Astrocyte (in vitro differentiated cells and primary cell): ENCODE results near the gene THADA. TPM values are rescaled to one million over a fixed set of nuclear protein-coding genes. Genes with fewer than 3 reads are reported as not detected.

ENCODE experiments used
- DNase-seq: peaks from one replicate; pipeline ENCODE4 v3.0.0-alpha.2; 2010; ENCODE audit warnings: low read depth
- FAIRE-seq: peaks from 2 replicates; lab custom pipeline; 2011; peaks lifted over from hg19 to GRCh38; lab: Jason Lieb, UNC
- H2AFZ ChIP-seq: 2 replicates; pipeline ENCODE4 v1.6.0; 2012; ENCODE audit warnings: low read depth, low read length, inconsistent platforms
- H3K27ac ChIP-seq: 2 replicates; pipeline ENCODE4 v1.5.1; 2011; ENCODE audit warnings: low read depth, low read length, inconsistent platforms
- H3K27me3 ChIP-seq: 2 replicates; pipeline ENCODE4 v1.6.0; 2011; ENCODE audit warnings: low read length, inconsistent platforms; ENCODE audit not compliant: insufficient read depth
- H3K36me3 ChIP-seq: 2 replicates; pipeline ENCODE4 v1.5.1; 2011; ENCODE audit warnings: low read length, inconsistent platforms; ENCODE audit not compliant: insufficient read depth
- H3K4me1 ChIP-seq: 2 replicates; pipeline ENCODE4 v1.5.1; 2011; ENCODE audit warnings: low read length, inconsistent platforms; ENCODE audit not compliant: insufficient read depth
- H3K4me2 ChIP-seq: 2 replicates; pipeline ENCODE4 v1.6.0; 2012; ENCODE audit warnings: low read length, inconsistent platforms
- H3K4me3 ChIP-seq: 2 replicates; pipeline ENCODE4 v1.5.1; 2011; ENCODE audit warnings: low read depth, mild to moderate bottlenecking, low read length, inconsistent platforms; ENCODE audit not compliant: insufficient read depth
- H3K79me2 ChIP-seq: 2 replicates; pipeline ENCODE4 v1.6.0; 2012; ENCODE audit warnings: mild to moderate bottlenecking, low read length, inconsistent platforms; ENCODE audit not compliant: insufficient read depth
- H3K9ac ChIP-seq: 2 replicates; pipeline ENCODE4 v1.6.0; 2012; ENCODE audit warnings: mild to moderate bottlenecking, low read length, inconsistent platforms
- H3K9me3 ChIP-seq: 2 replicates; pipeline ENCODE4 v1.5.1; 2012; ENCODE audit warnings: low read depth, mild to moderate bottlenecking, low read length, inconsistent platforms; ENCODE audit not compliant: insufficient read depth
- H4K20me1 ChIP-seq: 2 replicates; pipeline ENCODE4 v1.6.0; 2012; ENCODE audit warnings: low read length, inconsistent platforms; ENCODE audit not compliant: insufficient read depth
- H3K27ac Mint-ChIP-seq: one replicate; pipeline ENCODE4 v1.8.0; 2021; ENCODE audit warnings: mild to moderate bottlenecking, mixed read lengths; ENCODE audit not compliant: unreplicated experiment
- H3K27me3 Mint-ChIP-seq: one replicate; pipeline ENCODE4 v1.8.0; 2021; ENCODE audit warnings: low read depth, mixed read lengths; ENCODE audit not compliant: unreplicated experiment
- H3K36me3 Mint-ChIP-seq: one replicate; pipeline ENCODE4 v1.8.0; 2021; ENCODE audit warnings: low read depth, mixed read lengths; ENCODE audit not compliant: unreplicated experiment
- H3K4me1 Mint-ChIP-seq: one replicate; pipeline ENCODE4 v1.8.0; 2021; ENCODE audit warnings: low read depth, mixed read lengths; ENCODE audit not compliant: unreplicated experiment
- H3K4me3 Mint-ChIP-seq: one replicate; pipeline ENCODE4 v1.8.0; 2021; ENCODE audit warnings: mild to moderate bottlenecking, moderate library complexity, mixed read lengths; ENCODE audit not compliant: unreplicated experiment
- H3K9me3 Mint-ChIP-seq: one replicate; pipeline ENCODE4 v1.8.0; 2021; ENCODE audit warnings: mild to moderate bottlenecking, mixed read lengths; ENCODE audit not compliant: unreplicated experiment
- CTCF ChIP-seq: IDR thresholded peaks from 2 replicates; pipeline ENCODE4 v1.5.1; 2011; ENCODE audit warnings: low read depth, mild to moderate bottlenecking, inconsistent platforms, low read length, moderate library complexity; ENCODE audit not compliant: insufficient read depth
- EZH2 ChIP-seq: IDR thresholded peaks from 2 replicates; pipeline ENCODE4 v1.6.1; 2012; ENCODE audit warnings: mild to moderate bottlenecking, low read length, inconsistent platforms; ENCODE audit not compliant: insufficient read depth
- total RNA-seq: library from RNA; stranded (reverse); gene quantifications from 2 replicates; pipeline ENCODE4 v1.2.1, GENCODE V29; 2021

The THADA gene
- total RNA-seq, 1 donor from 2014 or later = 16.2 TPM

GRCh38 chr2:43566461-43566729, 29.4 kb downstream of the THADA start:
- FAIRE-seq (no peak), DNase-seq (no peak)
- Histone ChIP-seq H4K20me1 (no peaks in the 10 kb centered on the region), H3K4me1 (no peaks in the 10 kb centered on the region), H3K36me3 (peaks cover 12% of the 10 kb centered on the region), H3K27ac (no peak overlapping the region), H2AFZ (no peak overlapping the region), H3K4me2 (no peak overlapping the region), H3K9me3 (no peaks in the 10 kb centered on the region), H3K79me2 (no peaks in the 10 kb centered on the region), H3K4me3 (no peak overlapping the region), H3K9ac (no peak overlapping the region), H3K27me3 (no peaks in the 10 kb centered on the region)
- TF ChIP-seq CTCF = no peak
- no peak for TF ChIP-seq EZH2
- Mint-ChIP-seq H3K27me3 (no peaks in the 10 kb centered on the region), H3K4me1 (peaks cover 2% of the 10 kb centered on the region), H3K36me3 (peaks cover 12% of the 10 kb centered on the region), H3K4me3 (no peak overlapping the region), H3K9me3 (no peaks in the 10 kb centered on the region), H3K27ac (no peak overlapping the region)

GRCh38 chr2:43563679-43564078, 32.2 kb downstream of the THADA start:
- FAIRE-seq = no peak
- no peak overlapping the region for H3K27ac ChIP-seq
- no peaks in the 10 kb centered on the region for H4K20me1 ChIP-seq

GRCh38 chr2:43560231-43560547, 35.6 kb downstream of the THADA start:
- H3K27me3 Mint-ChIP-seq = no peaks in the 10 kb centered on the region
- H3K79me2 ChIP-seq = no peaks in the 10 kb centered on the region
- no peak for FAIRE-seq
- no peak overlapping the region for H3K4me2 ChIP-seq
- no peak overlapping the region for H3K4me3 ChIP-seq
- H3K27ac ChIP-seq = no peak overlapping the region
- H3K9me3 ChIP-seq = no peaks in the 10 kb centered on the region
- H3K4me1 Mint-ChIP-seq = peaks cover 2% of the 10 kb centered on the region
- no peaks in the 10 kb centered on the region for H4K20me1 ChIP-seq
- H3K4me1 ChIP-seq = no peaks in the 10 kb centered on the region
- H3K36me3 Mint-ChIP-seq = peaks cover 14% of the 10 kb centered on the region
- no peak for DNase-seq
- no peak overlapping the region for H3K27ac Mint-ChIP-seq
- H3K27me3 ChIP-seq = no peaks in the 10 kb centered on the region
- no peak overlapping the region for H3K4me3 Mint-ChIP-seq
- no peak overlapping the region for H3K9ac ChIP-seq
- TF ChIP-seq EZH2 (no peak), CTCF (no peak)
- peaks cover 16% of the 10 kb centered on the region for H3K36me3 ChIP-seq
- no peak overlapping the region for H2AFZ ChIP-seq
- H3K9me3 Mint-ChIP-seq = no peaks in the 10 kb centered on the region

More at GRCh38 chr2:43563679-43564078, 32.2 kb downstream of the THADA start:
- no peak overlapping the region for H2AFZ ChIP-seq
- no peak for DNase-seq
- no peaks in the 10 kb centered on the region for H3K27me3 ChIP-seq
- Mint-ChIP-seq H3K27me3 (no peaks in the 10 kb centered on the region), H3K27ac (no peak overlapping the region), H3K36me3 (peaks cover 17% of the 10 kb centered on the region), H3K4me3 (no peak overlapping the region), H3K9me3 (no peaks in the 10 kb centered on the region), H3K4me1 (peaks cover 2% of the 10 kb centered on the region)
- H3K9me3 ChIP-seq = no peaks in the 10 kb centered on the region
- no peaks in the 10 kb centered on the region for H3K79me2 ChIP-seq
- H3K4me2 ChIP-seq = no peak overlapping the region
- no peak overlapping the region for H3K4me3 ChIP-seq
- no peaks in the 10 kb centered on the region for H3K4me1 ChIP-seq
- TF ChIP-seq EZH2 (no peak), CTCF (no peak)
- H3K9ac ChIP-seq = no peak overlapping the region
- peaks cover 5% of the 10 kb centered on the region for H3K36me3 ChIP-seq
